ENCODE measurements around the gene SRC. TPM values are rescaled to one million over a fixed set of nuclear protein-coding genes. Genes with fewer than 3 reads are reported as not detected.
A peak's percentile ranks its signal among the peaks of the same experiment; 100 is the strongest.

The SRC gene
- total and polyA plus RNA-seq, 2 of the 8 experiments (the other 6 are each of a cell fraction or from before 2014, with no cell fraction given): 27.6 to 28.8 TPM

GRCh38 chr20:37413379-37413778 lies 67.4 kb downstream of the SRC start:
- Histone ChIP-seq H3K4me2 (ENCODE audit: insufficient read depth in 1 of 2, low read depth in 2 of 2, low read length in 2 of 2) (peak overlapping the region; percentile 41 to 77; a peak in 3 of 4 replicates), H3K18ac (ENCODE audit: extremely low read depth, low read length) (no peak overlapping the region; the same call in 1 of the 2 replicates), H2BK15ac (ENCODE audit: low read length) (peak overlapping the region; percentile 65; the same call in 1 of the 2 replicates), H3K36me3 (ENCODE audit: control insufficient read depth in 2 of 4, insufficient read depth in 4 of 4, low read length in 3 of 4) (no peaks in the 10 kb centered on the region), H3K27ac (ENCODE audit: low read depth, low read length) (no peak overlapping the region), H4K91ac (replicated peaks; ENCODE audit: insufficient read length, low read length) (no peak overlapping the region), H3K23ac (ENCODE audit: insufficient read length) (no peak overlapping the region), H2AK5ac (ENCODE audit: low read depth, low read length) (no peak overlapping the region), H3K79me2 (ENCODE audit: control insufficient read depth in 1 of 2, insufficient read depth in 2 of 2, low read length in 2 of 2) (no peaks in the 10 kb centered on the region), H3K4me1 (replicated peaks in 1 of 4; ENCODE audit: control insufficient read depth in 3 of 4, insufficient read depth in 4 of 4, low read length in 3 of 4) (peaks cover 8 to 49% (median 32%) of the 10 kb centered on the region in 4 experiments), H3K23me2 (ENCODE audit: low read depth, low read length) (peaks cover 6% of the 10 kb centered on the region), H3K4me3 (ENCODE audit: extremely low read depth in 1 of 4, insufficient read depth in 2 of 4, low read depth in 3 of 4, low read length in 4 of 4) (no peak overlapping the region; a peak in 1 of 8 replicates), H4K8ac (ENCODE audit: extremely low read depth, insufficient read depth, low read length) (no peak overlapping the region), H3K9me3 (ENCODE audit: insufficient read depth in 2 of 2, low read depth in 1 of 2, low read length in 1 of 2) (no peaks in the 10 kb centered on the region), H2BK120ac (replicated peaks; ENCODE audit: low read depth, low read length) (no peak overlapping the region), H3K79me1 (ENCODE audit: low read depth, low read length) (no peaks in the 10 kb centered on the region; the same call in 1 of the 2 replicates), H3K14ac (ENCODE audit: insufficient read length) (no peak overlapping the region), H3K56ac (replicated peaks; ENCODE audit: insufficient read length, low read depth, low read length) (no peak overlapping the region), H2BK5ac (ENCODE audit: low read depth, low read length) (no peak overlapping the region), H3K27me3 (replicated peaks in 1 of 4; ENCODE audit: control insufficient read depth in 3 of 4, extremely low read depth in 1 of 4, insufficient read depth in 3 of 4, low read length in 3 of 4) (peaks cover 0 to 22% (median 14%) of the 10 kb centered on the region in 4 experiments; a peak in 4 of 7 replicates), H4K5ac (ENCODE audit: insufficient read length, low read depth, low read length) (no peak overlapping the region), H3K4ac (replicated peaks; ENCODE audit: insufficient read length, low read depth, low read length) (no peak overlapping the region), H3K9ac (replicated peaks in 1 of 4; ENCODE audit: extremely low read depth in 1 of 4, low read depth in 3 of 4, low read length in 3 of 4) (no peak overlapping the region), H4K20me1 (replicated peaks in 1 of 2; ENCODE audit: control insufficient read depth in 1 of 2, insufficient read depth in 2 of 2, low read length in 2 of 2) (peaks cover 0 to 2% of the 10 kb centered on the region in 2 experiments), H2BK20ac (ENCODE audit: low read length) (peak overlapping the region; percentile 83; the same call in 1 of the 2 replicates), H2AFZ (ENCODE audit: low read length) (no peak overlapping the region), H2BK12ac (ENCODE audit: low read depth, low read length) (no peak overlapping the region)
- 50% methylated on average over 6 of the region's 9 CpGs; no CpG with 5 or more reads in 1 of the 2 experiments for WGBS, 2 experiments (ENCODE audit: extremely low coverage in 1 of 2, insufficient coverage in 1 of 2, insufficient read length in 1 of 2, insufficient replicate concordance in 2 of 2, low coverage in 1 of 2, low lambda C conversion rate in 2 of 2, missing lambda C conversion rate in 1 of 2)
- no peak for FAIRE-seq
- TF ChIP-seq ZNF274 (IDR thresholded peaks at IDR 0.05; ENCODE audit: borderline replicate concordance, extremely low read depth, low read length) (no peak), SP4 (IDR thresholded peaks at IDR 0.05; ENCODE audit: low read length) (no peak)
- DNase-seq (ENCODE audit: low read depth in 1 of 2, low spot score in 2 of 2): no peak
- ChIA-PET POLR2A (ENCODE audit: partially characterized antibody) (interaction anchor here (0.6 to 2.7 kb wide), 8 partner anchors 9 to 127 kb away, joined by 3 to 13 read pairs (median 4); no protein-coding TSS in a partner anchor), CTCF (ENCODE audit: partially characterized antibody) (interaction anchor here (0.6 to 2.0 kb wide), 7 partner anchors 10 to 142 kb away, joined by 3 to 9 read pairs (median 4); no protein-coding TSS in a partner anchor)

Measured in H1 (cell line).